AG09309 (cell line): ENCODE results near the gene RGS2.

ENCODE experiments used
- DNase-seq: peaks from one replicate; pipeline ENCODE4 v3.0.0-alpha.2; 2010; ENCODE audit warnings: low read depth
- H3K4me3 ChIP-seq: 2 replicates; pipeline ENCODE4 v1.5.1; 2011; ENCODE audit warnings: mild to moderate bottlenecking, low read depth, low read length, moderate library complexity; ENCODE audit not compliant: control insufficient read depth
- TF ChIP-seq, protein P1 (sequence below): IDR thresholded peaks from 2 replicates; pipeline ENCODE4 v1.5.1; 2011; ENCODE audit warnings: mild to moderate bottlenecking, low read depth, low read length, inconsistent platforms; ENCODE audit not compliant: insufficient read depth, control insufficient read depth; ENCODE audit errors: missing control alignments

RGS2 gene

DNA sequence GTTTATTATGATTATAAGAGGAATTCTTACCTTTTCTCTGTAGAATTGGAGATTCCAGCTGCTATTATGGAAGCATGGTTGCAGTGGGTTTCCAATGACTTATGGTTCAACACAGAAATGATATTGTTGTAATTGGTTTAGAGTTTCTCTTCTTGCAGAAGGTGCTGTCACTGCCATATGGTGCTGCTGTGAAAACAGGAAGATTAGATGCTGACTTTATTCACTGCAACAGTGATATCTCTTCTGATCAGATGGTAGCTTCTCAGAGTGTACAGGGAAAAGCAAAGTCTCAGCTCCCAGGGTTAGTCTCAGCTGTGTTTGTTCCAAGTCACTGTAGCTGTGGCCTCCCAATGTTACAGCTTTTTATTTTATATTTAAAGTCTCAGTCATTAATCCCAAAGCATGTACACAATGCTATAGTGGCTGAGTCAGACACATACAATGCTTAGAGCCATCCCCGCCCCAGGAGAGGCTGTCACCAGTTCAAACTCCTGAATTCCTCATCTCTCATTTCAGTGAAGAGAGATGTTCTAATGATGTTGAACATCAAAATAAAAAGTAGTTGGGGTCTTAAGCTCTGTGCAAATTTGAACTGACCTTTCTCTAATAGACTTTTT, 42.7 kb upstream of the RGS2 start:
- no peak for DNase-seq
- TF ChIP-seq, protein P1, sequence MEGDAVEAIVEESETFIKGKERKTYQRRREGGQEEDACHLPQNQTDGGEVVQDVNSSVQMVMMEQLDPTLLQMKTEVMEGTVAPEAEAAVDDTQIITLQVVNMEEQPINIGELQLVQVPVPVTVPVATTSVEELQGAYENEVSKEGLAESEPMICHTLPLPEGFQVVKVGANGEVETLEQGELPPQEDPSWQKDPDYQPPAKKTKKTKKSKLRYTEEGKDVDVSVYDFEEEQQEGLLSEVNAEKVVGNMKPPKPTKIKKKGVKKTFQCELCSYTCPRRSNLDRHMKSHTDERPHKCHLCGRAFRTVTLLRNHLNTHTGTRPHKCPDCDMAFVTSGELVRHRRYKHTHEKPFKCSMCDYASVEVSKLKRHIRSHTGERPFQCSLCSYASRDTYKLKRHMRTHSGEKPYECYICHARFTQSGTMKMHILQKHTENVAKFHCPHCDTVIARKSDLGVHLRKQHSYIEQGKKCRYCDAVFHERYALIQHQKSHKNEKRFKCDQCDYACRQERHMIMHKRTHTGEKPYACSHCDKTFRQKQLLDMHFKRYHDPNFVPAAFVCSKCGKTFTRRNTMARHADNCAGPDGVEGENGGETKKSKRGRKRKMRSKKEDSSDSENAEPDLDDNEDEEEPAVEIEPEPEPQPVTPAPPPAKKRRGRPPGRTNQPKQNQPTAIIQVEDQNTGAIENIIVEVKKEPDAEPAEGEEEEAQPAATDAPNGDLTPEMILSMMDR = no peak
- H3K4me3 ChIP-seq = no peak overlapping the region

DNA sequence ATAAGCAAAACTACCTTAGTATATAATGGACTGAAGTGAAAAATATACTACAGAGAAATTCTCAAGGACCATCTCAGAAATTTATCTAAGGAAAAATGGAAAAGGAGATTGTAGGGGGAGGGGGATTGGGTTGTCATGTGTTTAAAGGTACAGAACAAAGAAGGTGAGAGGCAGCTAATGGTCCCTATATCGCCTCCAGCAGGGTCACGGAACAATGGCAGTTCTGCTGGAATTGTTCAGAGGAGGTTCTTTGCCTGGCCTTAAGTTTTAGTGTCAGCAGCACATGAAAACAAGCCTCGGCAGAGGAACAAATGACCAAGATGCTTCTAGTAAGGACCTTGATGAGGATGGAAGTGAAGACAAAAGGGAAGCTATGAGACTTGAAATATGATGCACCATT, 42.0 kb upstream of the RGS2 start:
- no peak overlapping the region for H3K4me3 ChIP-seq
- TF ChIP-seq, protein P1 = no peak
- no peak for DNase-seq

DNA sequence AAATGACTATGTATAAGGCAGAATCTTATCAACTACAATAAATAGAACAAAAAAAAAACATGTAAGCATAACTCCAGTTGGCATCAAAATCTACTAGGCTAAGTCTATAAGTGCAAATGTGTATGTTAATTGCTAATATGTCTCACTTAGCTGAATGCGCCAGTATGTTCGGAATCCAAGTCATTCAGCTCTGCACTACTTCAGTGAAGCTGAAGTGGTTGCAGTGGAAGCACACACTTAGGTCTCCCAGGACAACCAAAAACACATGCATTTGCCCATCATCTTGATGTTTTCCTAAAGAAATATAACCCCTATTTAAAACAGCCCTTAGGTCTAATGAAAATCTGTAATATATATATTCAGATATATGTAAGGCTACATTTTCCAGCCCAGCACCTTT, 41.0 kb upstream of the RGS2 start:
- TF ChIP-seq, protein P1 = no peak
- no peak overlapping the region for H3K4me3 ChIP-seq

DNA sequence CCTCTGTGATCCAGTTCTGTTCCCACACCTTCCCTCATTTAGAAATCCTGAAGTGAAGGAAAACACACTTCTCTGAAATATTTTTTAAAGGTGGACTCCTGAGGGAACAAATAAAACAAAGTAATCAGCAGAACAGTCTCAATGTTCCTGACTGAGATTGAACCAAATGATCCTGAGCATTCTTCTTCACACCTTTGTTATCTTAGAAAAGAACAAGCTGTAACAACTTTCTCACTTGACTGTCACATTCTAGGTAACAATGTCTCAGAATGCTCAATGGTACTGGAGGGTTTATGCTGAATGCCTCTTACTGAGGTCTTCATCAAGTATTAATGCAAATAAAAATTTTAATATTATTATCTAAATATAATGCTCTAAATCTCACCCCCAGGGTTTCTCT, 40.4 kb upstream of the RGS2 start:
- TF ChIP-seq, protein P1 = no peak
- H3K4me3 ChIP-seq = no peak overlapping the region
- DNase-seq = no peak

More for the DNA sequence above, 41.0 kb upstream of the RGS2 start:
- DNase-seq = no peak

DNA sequence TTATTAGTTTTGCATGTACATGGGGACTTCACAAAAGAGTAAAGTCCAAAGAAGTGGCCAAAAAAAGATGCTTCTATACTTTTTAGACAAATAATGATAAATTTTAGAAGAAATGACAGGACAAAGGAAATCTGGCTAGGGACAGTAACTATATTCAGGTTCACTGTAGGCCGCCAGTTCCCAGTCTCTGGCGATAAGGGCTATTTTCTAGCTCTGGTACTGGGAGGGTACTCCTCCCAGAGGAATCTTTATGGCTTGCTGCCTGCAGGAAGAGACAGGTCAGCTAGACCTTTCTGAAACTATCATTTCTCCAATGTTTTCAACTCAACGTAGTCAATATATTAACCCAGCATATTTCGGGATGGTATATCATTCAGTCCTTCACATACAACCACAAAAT, 37.5 kb upstream of the RGS2 start:
- no peak overlapping the region for H3K4me3 ChIP-seq
- no peak for DNase-seq
- TF ChIP-seq, protein P1 = no peak

DNA sequence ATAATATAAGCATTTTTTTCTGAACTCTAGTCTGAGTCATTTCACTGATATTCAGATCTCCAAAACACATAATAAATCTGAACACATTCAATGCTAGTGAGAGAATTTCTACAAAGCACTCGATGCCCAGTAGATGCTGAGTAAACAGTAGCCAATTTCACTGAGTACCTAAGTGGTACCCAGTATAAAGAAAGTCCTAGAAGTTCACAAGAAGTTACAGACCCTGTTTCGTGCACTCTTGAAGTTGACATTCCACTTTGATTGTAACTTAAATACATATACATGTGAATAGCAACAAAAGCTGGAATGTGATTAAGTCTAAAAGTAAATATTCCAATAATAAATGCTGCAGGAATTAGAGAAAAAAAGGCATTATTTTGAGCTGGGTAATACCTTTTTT, 33.2 kb upstream of the RGS2 start:
- TF ChIP-seq, protein P1 = no peak
- H3K4me3 ChIP-seq = no peak overlapping the region
- no peak for DNase-seq

DNA sequence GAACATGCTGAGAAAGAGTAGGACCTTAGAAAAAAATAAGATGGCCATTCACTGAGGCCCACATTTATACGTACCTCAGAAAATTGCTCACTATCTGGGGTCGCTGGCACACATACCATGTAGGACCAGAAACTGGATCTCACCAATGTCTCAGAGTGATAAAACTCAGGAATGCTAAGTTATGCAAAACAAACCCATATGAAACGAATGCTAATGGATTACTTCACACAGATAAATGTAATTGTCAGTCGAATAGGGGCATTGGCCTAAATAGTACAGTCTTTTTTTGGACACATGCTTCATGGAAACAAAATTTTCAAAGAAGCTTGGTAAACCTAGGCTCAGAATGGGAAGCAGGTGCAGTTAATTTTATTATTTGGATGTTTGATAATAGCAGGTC, 32.6 kb upstream of the RGS2 start:
- no peak for DNase-seq
- TF ChIP-seq, protein P1 = no peak
- no peak overlapping the region for H3K4me3 ChIP-seq
